Measurements from ENCODE around the gene SLC26A4. TPM values are rescaled to one million over a fixed set of nuclear protein-coding genes. Genes with fewer than 3 reads are reported as not detected.
A peak's percentile ranks its signal among the peaks of the same experiment; 100 is the strongest.

The SLC26A4 gene
- total and polyA plus RNA-seq, 9 of the 15 experiments (the other 6 are each of a cell fraction or from before 2014, with no cell fraction given): 0.09 to 1.2 (median 0.33) TPM

DNA sequence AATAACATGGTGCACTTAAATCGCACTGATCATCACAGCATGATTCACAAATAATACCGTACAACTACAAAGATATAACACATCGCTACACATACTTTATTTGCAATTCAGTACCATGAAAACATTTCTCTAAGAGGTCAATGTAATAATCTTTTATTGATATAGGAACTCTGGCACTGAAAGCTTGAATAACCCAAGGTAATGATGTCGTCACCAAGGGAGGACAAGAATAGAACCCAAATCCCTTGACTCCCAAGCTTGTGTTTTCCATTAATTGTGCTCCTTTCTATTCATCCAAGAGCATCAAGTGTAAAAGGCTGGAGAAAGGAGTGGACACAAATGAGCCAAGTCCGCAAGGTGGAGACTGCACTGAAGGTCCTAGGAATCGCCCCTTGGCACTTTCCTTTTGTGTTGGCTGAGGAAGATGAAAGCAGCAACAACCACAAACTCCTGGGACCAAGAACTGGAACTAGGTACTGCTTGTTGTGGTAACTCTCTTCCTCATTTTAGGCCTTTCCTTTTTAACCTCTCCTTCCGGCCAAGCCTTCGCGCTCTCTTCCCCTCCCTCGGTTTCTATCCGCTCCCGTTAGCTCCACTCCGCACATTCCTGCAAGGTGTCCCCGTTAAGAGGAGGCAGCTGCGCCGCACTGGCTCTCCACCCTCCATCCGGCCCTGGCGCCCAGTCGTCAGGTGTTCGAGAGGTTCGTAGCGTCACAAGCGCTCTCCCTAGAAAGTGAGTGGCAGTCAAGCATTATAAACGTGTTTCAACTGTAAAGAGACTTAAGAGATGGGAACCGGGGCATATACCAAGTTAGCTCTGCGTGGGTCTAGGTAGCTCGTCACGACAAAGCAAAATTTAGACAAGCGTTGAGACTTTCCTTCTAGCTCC, 82.3 kb downstream of the SLC26A4 start (continued):
- TF ChIP-seq AFF1 (IDR thresholded peaks at IDR 0.05; ENCODE audit: low read depth in 1 of 2, partially characterized antibody in 2 of 2): peak in 1 of 2 experiments; percentile 49
- no peak for TF ChIP-seq RFX1 (IDR thresholded peaks at IDR 0.05)
- TF ChIP-seq, protein P1, sequence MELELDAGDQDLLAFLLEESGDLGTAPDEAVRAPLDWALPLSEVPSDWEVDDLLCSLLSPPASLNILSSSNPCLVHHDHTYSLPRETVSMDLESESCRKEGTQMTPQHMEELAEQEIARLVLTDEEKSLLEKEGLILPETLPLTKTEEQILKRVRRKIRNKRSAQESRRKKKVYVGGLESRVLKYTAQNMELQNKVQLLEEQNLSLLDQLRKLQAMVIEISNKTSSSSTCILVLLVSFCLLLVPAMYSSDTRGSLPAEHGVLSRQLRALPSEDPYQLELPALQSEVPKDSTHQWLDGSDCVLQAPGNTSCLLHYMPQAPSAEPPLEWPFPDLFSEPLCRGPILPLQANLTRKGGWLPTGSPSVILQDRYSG (tag; conservative IDR thresholded peaks at IDR 0.05; ENCODE audit: low read depth): peak; percentile 71; the same call in 1 of the 2 replicates
- no peak for TF ChIP-seq ESRRB (CRISPR knock-in tag; IDR thresholded peaks at IDR 0.05; ENCODE audit: borderline replicate concordance)
- TF ChIP-seq MTA3 (IDR thresholded peaks at IDR 0.05; ENCODE audit: borderline replicate concordance): peak; percentile 26; the same call in 1 of the 2 replicates
- no peak for TF ChIP-seq ZNF644 (tag; IDR thresholded peaks at IDR 0.05; ENCODE audit: low read depth)
- no peak for TF ChIP-seq POLR2AphosphoS2 (IDR thresholded peaks at IDR 0.05; ENCODE audit: low read length)
- peak; percentile 79; the same call in 1 of the 2 replicates for TF ChIP-seq ETV5 (CRISPR knock-in tag; IDR thresholded peaks at IDR 0.05; ENCODE audit: low read depth)
- TF ChIP-seq CTBP1 (IDR thresholded peaks at IDR 0.05; ENCODE audit: borderline replicate concordance): no peak; the same call in 1 of the 2 replicates
- no peak for TF ChIP-seq ZNF274 (IDR thresholded peaks at IDR 0.05; ENCODE audit: borderline replicate concordance, low read depth, low read length)
- TF ChIP-seq NR1H2 (CRISPR knock-in tag; IDR thresholded peaks at IDR 0.05): no peak; the same call in 1 of the 2 replicates
- TF ChIP-seq ZNF695 (CRISPR knock-in tag; IDR thresholded peaks at IDR 0.05): no peak
- peak; percentile 25; the same call in 1 of the 2 replicates for TF ChIP-seq STAT6 (CRISPR knock-in tag; IDR thresholded peaks at IDR 0.05)
- no peak for TF ChIP-seq RBM39 (optimal IDR thresholded peaks at IDR 0.05; ENCODE audit: low read depth, low read length)
- no peak for TF ChIP-seq TAF9B (IDR thresholded peaks at IDR 0.05; ENCODE audit: partially characterized antibody)
- peak; percentile 86 for TF ChIP-seq HDGF (IDR thresholded peaks at IDR 0.05)
- no peak for TF ChIP-seq TFAM (CRISPR knock-in tag; conservative IDR thresholded peaks at IDR 0.05)
- peak; percentile 50; the same call in 1 of the 2 replicates for TF ChIP-seq MTA1 (IDR thresholded peaks at IDR 0.05; ENCODE audit: borderline replicate concordance)
- TF ChIP-seq ZNF224 (CRISPR knock-in tag; IDR thresholded peaks at IDR 0.05): peak; percentile 55; the same call in 1 of the 2 replicates
